ENCODE results near the gene DXO. TPM values are rescaled to one million over a fixed set of nuclear protein-coding genes. Genes with fewer than 3 reads are reported as not detected.
A peak's percentile ranks its signal among the peaks of the same experiment; 100 is the strongest.

Gene DXO
- total RNA-seq, 1 donor from 2014 or later: 10.6 TPM

DNA sequence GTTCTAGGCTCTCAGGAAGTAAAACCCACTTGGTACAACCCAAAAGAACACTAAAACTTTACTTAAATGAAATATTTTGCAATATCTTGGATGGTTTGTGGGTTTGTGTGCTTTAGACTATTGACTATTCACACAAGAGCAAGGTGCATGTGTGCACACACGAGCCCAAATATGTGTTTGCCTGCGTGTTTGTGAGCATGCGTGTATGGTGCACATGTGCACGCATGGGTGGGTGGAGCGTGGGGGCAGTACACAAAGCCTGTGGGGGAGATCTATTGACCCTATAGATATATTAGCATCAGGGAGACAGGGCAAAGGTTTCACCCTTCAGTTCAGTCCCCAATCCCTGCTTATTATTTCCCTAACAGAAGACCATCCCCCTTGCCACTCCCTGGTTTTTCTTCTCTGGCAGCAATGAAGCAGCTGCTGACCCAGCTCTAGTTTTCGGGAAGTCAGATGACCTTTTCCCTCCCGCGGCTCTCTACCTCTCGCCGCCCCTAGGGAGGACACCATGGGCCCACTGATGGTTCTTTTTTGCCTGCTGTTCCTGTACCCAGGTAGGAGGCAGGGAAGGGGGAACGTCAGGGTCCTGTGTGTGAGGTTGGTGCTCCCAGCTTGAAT is 44.6 kb downstream of the DXO start, which contains the start of gene C2:
Gene C2, plus strand, starts transcription at position 476 of the 621 bp plus-strand sequence. Its CDS starts 36 bp downstream, at position 512.
- no peak for ATAC-seq

DNA sequence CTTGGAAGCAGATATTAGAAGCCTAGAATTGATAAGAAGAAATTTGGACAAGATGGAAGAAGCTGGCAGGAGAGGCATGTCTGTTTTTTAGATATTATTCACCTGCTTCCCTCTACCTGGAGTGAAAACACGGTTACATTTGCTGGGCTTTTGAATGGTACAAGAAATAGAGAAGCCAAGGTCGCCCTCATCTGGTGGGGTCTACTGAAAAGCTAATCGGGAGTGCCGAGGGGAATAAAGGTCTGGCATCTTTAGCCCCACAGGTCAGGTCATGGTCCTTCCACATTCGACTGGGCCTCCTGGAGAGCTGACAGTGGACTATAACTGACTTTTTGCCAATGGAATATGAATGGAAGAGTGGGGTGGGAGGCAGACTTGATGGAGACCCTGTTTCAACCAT is 49.0 kb downstream of the DXO start:
- no peak for ATAC-seq

DNA sequence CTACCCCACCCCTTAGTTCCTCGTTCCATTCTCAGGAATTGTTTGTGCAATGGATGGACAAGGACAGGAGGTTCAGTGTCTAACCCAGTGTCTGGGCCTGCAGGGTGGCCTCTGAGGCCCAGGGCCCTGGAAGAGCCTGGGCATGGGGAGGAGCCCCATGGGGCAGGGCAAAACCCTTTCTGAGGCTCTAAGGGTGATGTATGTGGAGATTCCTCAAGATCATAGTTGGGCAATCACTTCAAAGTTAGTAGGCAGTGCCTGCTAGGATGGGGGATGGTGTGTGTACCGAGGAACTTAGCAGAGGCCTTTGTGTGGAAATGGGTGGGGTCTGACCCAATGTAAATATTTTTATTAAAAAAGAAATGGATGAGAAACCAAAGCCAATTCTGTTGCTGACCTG is 51.1 kb downstream of the DXO start:
- peak; percentile 77 for ATAC-seq

Other genes starting within 250 kb of the DXO start
- 1.1 TPM for gene MPIG6B, start 248.8 kb downstream of the DXO start, total RNA-seq
- gene DDAH2, start 242.8 kb downstream of the DXO start, total RNA-seq: 15.3 TPM
- 372 TPM for gene CLIC1, start 235.6 kb downstream of the DXO start, total RNA-seq
- gene MSH5, start 232.1 kb downstream of the DXO start, total RNA-seq: 12.0 TPM
- gene SAPCD1, start 209.5 kb downstream of the DXO start, total RNA-seq: 0.64 TPM
- 1.6 TPM for gene VWA7, start 194.8 kb downstream of the DXO start, total RNA-seq
- gene VARS1, start 176.4 kb downstream of the DXO start, total RNA-seq: 79.8 TPM
- gene LSM2, start 165.2 kb downstream of the DXO start, total RNA-seq: 45.0 TPM
- 0.44 TPM for gene HSPA1L, start 156.9 kb downstream of the DXO start, total RNA-seq
- gene HSPA1A, start 156.6 kb downstream of the DXO start, total RNA-seq: 56.6 TPM
- gene HSPA1B, start 144.4 kb downstream of the DXO start, total RNA-seq: 92.9 TPM
- 17.9 TPM for gene NEU1, start 109.3 kb downstream of the DXO start, total RNA-seq
- gene SLC44A4, start 93.1 kb downstream of the DXO start, total RNA-seq: 2.9 TPM
- gene EHMT2, start 74.4 kb downstream of the DXO start, total RNA-seq: 28.2 TPM
- 2.0 TPM for gene ZBTB12, start 70.1 kb downstream of the DXO start, total RNA-seq
- gene C2, start 44.4 kb downstream of the DXO start, total RNA-seq: 2.9 TPM
- 36.1 TPM for gene CFB, start 26.0 kb downstream of the DXO start, total RNA-seq
- gene NELFE, start 13.2 kb downstream of the DXO start, total RNA-seq: 57.7 TPM
- gene SKIC2, start 13.0 kb downstream of the DXO start, total RNA-seq: 31.3 TPM
- 2.9 TPM for gene C4A, start 9.9 kb upstream of the DXO start, total RNA-seq
- 5.3 TPM for gene C4B, start 42.7 kb upstream of the DXO start, total RNA-seq
- 0.60 TPM for gene CYP21A2, start 66.3 kb upstream of the DXO start, total RNA-seq
- gene TNXB, start 137.2 kb upstream of the DXO start, total RNA-seq: 7.6 TPM
- gene ATF6B, start 156.1 kb upstream of the DXO start, total RNA-seq: 76.0 TPM
- 10.1 TPM for gene FKBPL, start 158.2 kb upstream of the DXO start, total RNA-seq
- 0.40 TPM for gene PRRT1, start 179.8 kb upstream of the DXO start, total RNA-seq
- gene PPT2, start 182.0 kb upstream of the DXO start, total RNA-seq: 18.1 TPM
- 10.2 TPM for gene EGFL8, start 192.5 kb upstream of the DXO start, total RNA-seq
- 18.2 TPM for gene AGPAT1, start 203.9 kb upstream of the DXO start, total RNA-seq
- gene RNF5, start 206.3 kb upstream of the DXO start, total RNA-seq: 30.4 TPM
- gene AGER, start 212.1 kb upstream of the DXO start, total RNA-seq: 2.7 TPM
- gene PBX2, start 218.1 kb upstream of the DXO start, total RNA-seq: 34.7 TPM
- gene GPSM3, start 220.5 kb upstream of the DXO start, total RNA-seq: 2.2 TPM

All from esophagus mucosa (tissue), 1 donor.